Cortex of kidney (tissue), 1 donor: ENCODE measurements around the gene ITPRID1.

ENCODE experiments used
- DNase-seq: peaks from one replicate; lab custom pipeline; 2025; lab: John Stamatoyannopoulos, UW

ITPRID1 gene

DNA sequence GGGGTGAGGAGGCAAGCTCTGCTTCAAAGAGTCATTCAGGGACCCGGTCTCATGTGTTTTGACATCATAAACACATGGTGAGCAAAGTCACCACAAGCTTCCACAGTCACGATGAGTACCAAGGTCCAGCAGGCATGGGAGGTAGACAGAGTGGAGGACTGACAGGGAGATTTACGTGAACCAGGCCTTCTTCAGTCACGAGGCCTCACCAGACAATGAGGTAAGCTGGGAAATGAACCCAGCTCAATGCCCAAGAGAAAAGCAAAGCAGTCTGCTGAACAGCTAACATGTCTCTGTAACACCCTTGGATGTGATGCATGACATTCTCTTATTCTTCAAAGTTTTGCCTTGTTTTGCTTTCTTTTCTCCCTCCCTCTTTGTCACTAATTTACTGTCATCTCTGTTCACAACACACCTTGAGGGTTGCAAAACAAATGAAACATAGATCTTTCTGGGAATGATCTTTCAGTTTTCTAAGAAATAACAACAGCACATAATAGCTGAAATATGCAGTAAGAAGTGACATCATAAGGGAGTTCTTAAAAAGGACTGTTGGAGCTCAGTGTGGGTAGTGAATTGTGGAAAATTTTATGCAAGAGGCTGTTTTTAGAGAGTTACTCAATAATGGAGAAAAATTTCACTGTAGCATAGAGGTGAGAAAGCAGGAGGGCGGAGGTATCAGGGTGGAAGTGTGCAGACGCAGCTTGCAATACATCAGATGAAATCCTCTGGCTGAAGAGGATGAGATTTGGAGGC lies 182.1 kb downstream of the ITPRID1 start:
- DNase-seq: no peak

- DNase-seq: no peak
These were observed 185.2 kb downstream of the ITPRID1 start for GRCh38 chr7:31699050-31699449.

DNA sequence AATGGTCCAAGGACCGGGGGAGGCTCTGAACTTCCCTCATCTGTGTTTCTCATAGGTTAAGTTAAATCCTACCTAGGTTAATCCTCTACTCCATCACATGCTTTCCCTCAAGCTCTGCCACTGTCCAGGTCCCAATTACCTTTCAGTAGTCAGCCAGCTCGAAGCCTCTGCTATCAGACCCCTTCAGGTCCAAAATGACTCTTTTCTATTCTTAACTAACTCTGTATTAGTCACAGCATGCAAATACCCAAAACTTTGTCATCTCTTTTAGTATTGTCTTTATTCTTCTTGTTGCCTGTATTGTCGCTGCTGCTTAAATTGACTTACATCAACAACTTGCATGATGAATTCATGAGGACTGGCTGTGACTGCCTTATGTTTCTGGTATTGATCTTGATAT lies 188.5 kb downstream of the ITPRID1 start:
- DNase-seq: no peak

DNA sequence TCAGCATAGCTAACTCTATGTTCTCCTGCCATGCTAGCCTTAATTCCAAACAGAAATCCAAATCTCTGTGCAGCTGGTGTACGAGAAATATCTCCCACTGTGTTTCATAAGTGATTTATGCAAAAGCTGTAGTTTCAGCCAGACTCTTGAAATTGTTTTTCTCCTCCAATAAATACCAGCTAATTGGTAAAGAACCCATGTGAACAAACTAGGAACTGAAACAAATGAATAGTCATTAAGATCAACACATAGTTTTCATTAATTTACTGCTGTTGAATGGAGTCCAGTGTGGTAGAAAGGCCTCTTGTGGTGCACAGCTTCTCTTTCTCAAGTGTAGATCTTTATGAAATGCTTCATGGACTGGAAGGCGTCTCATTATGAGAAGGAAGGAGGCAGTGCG lies 191.5 kb downstream of the ITPRID1 start:
- DNase-seq: no peak

DNA sequence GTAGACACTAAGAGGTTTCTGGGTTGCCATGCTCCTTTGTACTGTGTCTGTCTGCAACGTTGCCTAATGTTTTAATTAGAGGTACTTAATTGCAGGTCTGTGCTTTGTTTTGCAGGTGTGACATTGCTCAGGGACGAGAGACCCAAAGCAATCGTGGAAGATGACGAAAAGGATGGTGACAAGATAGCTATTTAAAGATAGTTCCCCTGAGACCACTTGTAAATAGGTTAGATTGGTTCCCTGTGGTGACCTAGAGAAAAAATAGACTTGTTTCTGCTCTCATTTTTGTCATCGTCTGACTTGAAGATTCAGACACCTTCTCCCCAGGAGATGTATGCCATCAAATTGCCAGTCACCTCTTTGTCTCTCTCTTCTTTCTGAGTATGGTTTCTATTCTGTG lies 193.2 kb downstream of the ITPRID1 start:
- DNase-seq: no peak
